Effector CD4-positive, alpha-beta T cell (primary cell): ENCODE data around the gene MKRN1.
"Not testable (repeated sequence)": the region's sequence is repeated elsewhere in the genome, so short reads cannot be mapped to it uniquely, and the experiment has no call there.

ENCODE experiments used
- DNase-seq: peaks from one replicate; pipeline ENCODE4 v3.0.0-alpha.2; 2020

MKRN1 gene

GRCh38 chr7:140484951-140485499, 5.7 kb upstream of the MKRN1 start:
- DNase-seq = no peak

- no peak for DNase-seq
These were observed 5.2 kb upstream of the MKRN1 start for GRCh38 chr7:140484479-140484878.

GRCh38 chr7:140479739-140480084, 407 bp upstream of the MKRN1 start:
- DNase-seq = no peak

DNA sequence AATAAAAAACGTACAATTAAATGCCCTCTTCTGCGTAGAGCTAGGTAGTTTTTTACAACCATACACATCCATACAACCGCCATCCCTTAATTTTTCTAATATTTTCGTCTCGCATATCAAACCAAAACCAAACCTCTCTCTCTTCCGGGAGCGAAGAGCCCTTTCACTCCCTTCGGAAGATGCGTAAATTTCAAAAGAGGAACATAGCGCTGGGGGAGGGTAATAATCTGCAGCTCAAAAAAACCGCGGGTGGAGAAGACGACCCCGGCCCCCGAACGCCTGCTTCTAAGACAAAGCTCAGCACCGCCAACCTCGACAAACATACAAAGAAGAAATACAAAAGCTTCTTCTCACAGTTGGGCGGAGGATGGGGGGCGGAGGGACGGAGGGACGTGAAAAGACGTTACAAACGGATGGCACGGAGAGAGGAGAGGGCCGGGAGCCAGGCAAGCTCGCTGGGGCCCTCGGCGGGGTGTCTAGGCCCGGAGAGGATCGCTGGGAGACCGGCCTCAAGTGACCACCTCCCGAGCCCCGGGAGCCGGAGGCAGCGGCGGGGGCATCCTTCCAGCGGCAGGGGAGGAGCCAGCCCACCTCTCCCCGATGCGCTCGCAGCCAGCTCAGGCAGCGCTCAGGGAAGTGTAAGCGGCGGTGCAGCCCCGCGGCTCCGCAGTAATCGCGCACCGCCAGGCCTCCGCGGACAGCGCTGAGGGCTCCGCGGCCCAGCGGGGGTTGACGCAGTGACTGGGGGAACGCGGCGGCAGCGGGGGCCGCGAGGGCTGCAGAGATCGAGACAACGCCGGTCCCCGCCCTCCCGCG, 851 bp downstream of the MKRN1 start:
- no peak for DNase-seq

DNA sequence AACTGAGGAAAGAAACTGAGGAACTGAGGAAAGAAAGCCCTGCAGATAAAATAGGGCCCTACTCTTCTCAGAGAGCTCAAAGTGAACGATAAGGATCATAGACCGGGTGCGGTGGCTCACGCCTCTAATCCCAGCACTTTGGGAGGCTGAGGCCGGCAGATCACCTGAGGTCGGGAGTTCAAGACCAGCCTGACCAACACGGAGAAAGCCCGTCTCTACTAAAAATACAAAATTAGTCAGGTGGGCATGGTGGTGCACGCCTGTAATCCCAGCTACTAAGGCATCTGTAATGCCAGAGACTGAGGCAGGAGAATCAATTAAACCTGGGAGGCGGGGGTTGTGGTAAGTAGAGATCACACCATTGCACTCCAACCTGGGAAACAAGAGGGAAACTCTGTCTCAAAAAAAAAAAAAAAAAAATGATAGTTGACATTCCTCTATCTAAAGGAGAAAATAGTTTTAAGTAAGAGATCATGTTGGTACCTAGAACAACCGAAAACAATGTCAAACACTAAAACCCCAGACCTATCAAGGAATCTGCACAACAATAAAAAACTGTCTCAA, 2.5 kb downstream of the MKRN1 start:
- DNase-seq = no peak

- DNase-seq = peak; percentile 49
These were observed 3.5 kb downstream of the MKRN1 start for GRCh38 chr7:140475747-140476333.

GRCh38 chr7:140463111-140463510, 16.2 kb downstream of the MKRN1 start:
- no peak for DNase-seq

DNA sequence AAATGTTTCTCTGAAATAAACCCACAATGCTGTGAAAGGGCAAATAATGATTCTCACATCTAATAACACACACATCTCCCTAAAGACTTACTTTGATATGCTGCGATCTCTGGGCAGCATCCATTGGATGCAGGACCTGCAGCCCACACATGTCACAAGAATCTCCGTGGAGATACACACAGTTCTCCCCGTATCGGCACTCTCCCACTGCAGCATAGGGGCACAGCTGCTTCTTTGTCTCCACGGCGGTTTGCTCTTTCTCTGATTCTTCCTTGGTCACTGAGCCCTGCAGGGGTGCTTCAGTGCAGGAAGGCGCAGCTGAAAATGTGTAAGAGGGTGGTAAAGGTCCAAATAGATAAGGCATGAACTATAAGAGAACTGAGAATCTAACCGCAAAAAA, 20.4 kb downstream of the MKRN1 start:
- no peak for DNase-seq

- DNase-seq = no peak
These were observed 21.1 kb downstream of the MKRN1 start for GRCh38 chr7:140458201-140458600.

DNA sequence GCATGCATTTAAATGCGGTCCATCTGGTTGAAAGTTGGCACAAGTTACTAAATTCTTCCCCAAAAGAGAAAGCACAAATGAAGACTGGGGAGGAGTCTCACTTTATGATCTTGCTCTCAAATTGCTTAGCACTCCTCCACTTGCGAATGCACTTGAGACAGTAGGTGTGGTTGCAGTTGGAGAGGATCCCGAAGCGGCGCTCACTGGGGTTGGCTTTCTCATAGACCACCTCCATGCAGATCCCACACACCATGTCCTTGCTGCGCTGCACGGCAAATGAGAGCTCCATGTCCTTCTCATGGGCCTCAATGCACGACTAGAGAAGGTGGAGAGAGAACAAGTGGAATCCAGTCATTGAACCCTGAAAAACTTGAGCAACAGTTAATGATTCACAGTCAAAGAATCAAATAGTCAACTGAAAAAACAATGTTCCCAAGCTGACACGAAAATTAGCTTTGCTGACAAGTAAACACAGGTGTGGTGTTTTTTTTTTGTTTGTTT, 22.7 kb downstream of the MKRN1 start:
- DNase-seq = no peak

DNA sequence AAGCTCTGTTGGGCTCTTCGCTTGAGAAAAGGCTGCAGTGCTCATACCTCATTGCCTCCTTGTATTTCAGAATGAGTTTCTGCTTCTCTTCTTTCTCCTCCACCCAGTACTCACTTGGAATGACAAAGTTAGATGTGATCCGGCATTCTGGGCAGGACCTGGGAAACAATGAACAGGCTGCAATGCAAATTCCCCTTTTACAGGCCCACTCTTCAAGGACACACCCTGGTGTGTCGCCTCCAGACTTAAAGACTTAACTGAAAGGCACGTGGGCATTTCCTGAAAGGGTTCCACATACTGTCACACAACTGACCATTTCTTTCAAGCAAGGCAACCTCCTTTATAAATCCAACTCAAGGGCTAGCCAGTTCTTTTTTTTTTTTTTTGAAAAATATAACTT, 23.6 kb downstream of the MKRN1 start:
- DNase-seq = no peak

DNA sequence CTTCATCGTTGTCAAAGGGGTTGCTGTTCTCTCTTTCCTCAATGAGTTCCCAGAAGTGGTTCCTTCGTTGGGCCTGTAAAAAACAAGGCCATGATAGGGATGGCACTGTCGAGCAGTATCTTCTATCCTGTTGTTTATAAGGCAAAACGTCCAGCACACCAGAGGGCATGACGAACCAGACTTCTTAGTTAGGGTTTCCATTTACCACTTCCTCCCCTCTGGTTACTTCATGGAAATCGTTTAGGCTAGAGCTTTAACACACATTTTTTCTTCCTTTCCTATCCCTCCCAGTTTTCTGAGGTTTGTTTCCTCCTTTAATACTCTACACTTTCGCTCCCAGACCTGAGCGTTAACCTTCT, 24.7 kb downstream of the MKRN1 start:
- no peak for DNase-seq

GRCh38 chr7:140453785-140454656, 25.3 kb downstream of the MKRN1 start:
- not testable (repeated sequence) for DNase-seq

- DNase-seq = no peak
These were observed 26.0 kb downstream of the MKRN1 start for GRCh38 chr7:140453273-140453672.

DNA sequence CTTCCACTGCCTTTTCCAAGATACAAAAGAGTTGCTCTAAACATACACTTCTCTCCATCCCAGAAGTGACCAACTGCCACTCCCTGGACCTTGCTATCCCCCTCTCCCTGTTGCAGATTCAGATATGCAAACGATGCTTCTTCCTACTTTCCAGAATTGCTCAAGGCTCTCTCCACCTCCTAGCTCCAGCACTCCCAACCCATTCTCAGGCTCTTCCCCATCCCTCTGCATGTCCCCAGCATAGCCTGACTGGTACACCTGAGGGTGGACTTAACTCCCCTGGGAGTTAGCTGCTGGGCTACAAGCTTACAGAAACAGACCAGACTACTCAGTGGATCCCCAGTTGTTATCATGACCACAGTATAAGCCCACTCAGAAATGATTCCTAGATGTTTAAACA, 27.6 kb downstream of the MKRN1 start:
- DNase-seq = no peak

GRCh38 chr7:140448781-140449480, 30.4 kb downstream of the MKRN1 start:
- no peak for DNase-seq

- DNase-seq = no peak
These were observed 31.5 kb downstream of the MKRN1 start for GRCh38 chr7:140447841-140448240.

GRCh38 chr7:140446467-140446866, 32.8 kb downstream of the MKRN1 start:
- no peak for DNase-seq

DNA sequence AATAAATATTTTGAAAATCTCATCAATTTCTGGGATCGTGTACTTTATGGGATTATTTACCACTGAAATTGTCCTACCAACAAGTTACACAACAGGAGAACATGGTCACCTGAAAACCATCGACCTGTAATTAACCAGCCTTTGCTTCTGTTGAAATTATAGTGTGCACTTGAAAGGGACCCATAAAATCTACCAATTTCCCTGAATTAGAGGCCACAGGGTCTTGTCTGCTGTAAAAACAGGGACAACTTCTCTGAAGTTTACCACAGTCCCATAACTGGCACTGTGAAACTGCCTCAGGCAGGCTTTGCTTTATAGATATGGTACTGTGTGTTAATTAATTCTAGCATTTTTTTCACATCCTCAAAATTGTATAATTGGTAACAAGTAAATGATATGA, 37.8 kb downstream of the MKRN1 start:
- no peak for DNase-seq

DNA sequence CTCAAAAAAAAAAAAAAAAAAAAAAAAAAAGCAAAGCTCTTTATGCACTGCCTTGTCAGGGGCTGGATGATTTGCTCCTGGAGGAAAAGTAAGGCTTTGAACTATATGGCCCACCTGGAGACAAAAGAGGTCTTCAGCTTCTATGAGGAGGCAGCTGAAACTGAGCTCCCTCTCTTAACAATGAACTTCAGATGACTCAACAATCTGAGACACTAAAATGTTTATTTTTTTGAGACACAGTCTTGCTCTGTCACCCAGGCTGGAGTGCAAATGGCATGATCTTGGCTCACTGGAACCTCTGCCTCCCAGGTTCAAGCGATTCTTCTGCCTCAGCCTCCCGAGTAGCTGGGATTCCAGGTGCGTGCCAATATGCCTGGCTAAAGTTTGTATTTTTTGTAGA, 38.7 kb downstream of the MKRN1 start:
- DNase-seq = no peak

- no peak for DNase-seq
These were observed 39.9 kb downstream of the MKRN1 start for GRCh38 chr7:140439359-140439758.

- no peak for DNase-seq
These were observed 43.9 kb downstream of the MKRN1 start for GRCh38 chr7:140435252-140435895.
